GM23338 (cell line): Measurements from ENCODE around the gene OCIAD1. TPM values are rescaled to one million over a fixed set of nuclear protein-coding genes. Genes with fewer than 3 reads are reported as not detected.

Source experiments
- ATAC-seq: fragments of 200-7000 bp; cut with Tn5 transposase; 3 replicates; pipeline ENCODE4 v1.9.1; 2020
- DNase-seq: peaks from one replicate; pipeline ENCODE4 v3.0.0-alpha.2; 2015; ENCODE audit warnings: low spot score
- H2AFZ ChIP-seq: fragments of 200-600 bp; sonication (generic); 2 replicates; pipeline ENCODE4 v1.8.0; 2016; ENCODE audit warnings: antibody characterized with exemption, mild to moderate bottlenecking, moderate library complexity
- H3F3A ChIP-seq: fragments of 200-600 bp; sonication (generic); replicated peaks from 2 replicates; pipeline ENCODE4 v1.8.0; 2017; ENCODE audit warnings: antibody characterized with exemption, mixed run types, low read depth
- H3K27ac ChIP-seq: fragments of 200-600 bp; sonication (generic); 2 replicates; pipeline ENCODE4 v1.6.1; 2016; ENCODE audit warnings: low read depth
- H3K27me3 ChIP-seq: fragments of 200-600 bp; sonication (generic); 2 replicates; pipeline ENCODE4 v1.8.0; 2016; ENCODE audit warnings: mild to moderate bottlenecking, mixed run types, moderate library complexity; ENCODE audit not compliant: insufficient read depth
- H3K36me3 ChIP-seq: fragments of 200-600 bp; sonication (generic); 2 replicates; pipeline ENCODE4 v1.8.0; 2016; ENCODE audit warnings: mild to moderate bottlenecking; ENCODE audit not compliant: insufficient read depth
- H3K4me1 ChIP-seq: fragments of 200-600 bp; sonication (generic); 2 replicates; pipeline ENCODE4 v1.8.0; 2016; ENCODE audit warnings: mild to moderate bottlenecking, moderate library complexity; ENCODE audit not compliant: insufficient read depth
- H3K4me2 ChIP-seq: fragments of 200-600 bp; sonication (generic); 2 replicates; pipeline ENCODE4 v1.7.1; 2017; ENCODE audit warnings: mixed run types
- H3K4me3 ChIP-seq: fragments of 200-600 bp; sonication (generic); 2 replicates; pipeline ENCODE4 v1.6.1; 2016; ENCODE audit warnings: mixed run types
- H3K79me2 ChIP-seq: fragments of 200-600 bp; sonication (generic); replicated peaks from 2 replicates; pipeline ENCODE4 v1.8.0; 2017; ENCODE audit warnings: mild to moderate bottlenecking; ENCODE audit not compliant: insufficient read depth
- H3K9me2 ChIP-seq: fragments of 200-600 bp; sonication (generic); 2 replicates; pipeline ENCODE4 v1.8.0; 2017; ENCODE audit not compliant: insufficient read depth
- H4K20me1 ChIP-seq: fragments of 200-600 bp; sonication (generic); replicated peaks from 2 replicates; pipeline ENCODE4 v1.8.0; 2017; ENCODE audit warnings: mild to moderate bottlenecking; ENCODE audit not compliant: insufficient read depth
- H3K27ac Mint-ChIP-seq: 2 replicates; pipeline ENCODE4 v1.8.0; 2020; ENCODE audit warnings: inconsistent platforms, mild to moderate bottlenecking, moderate library complexity, mixed read lengths
- H3K27me3 Mint-ChIP-seq: 3 replicates; pipeline ENCODE4 v1.8.0; 2022; ENCODE audit warnings: low read depth, mild to moderate bottlenecking, moderate library complexity, mixed read lengths, inconsistent platforms; ENCODE audit not compliant: insufficient read depth, poor library complexity
- H3K36me3 Mint-ChIP-seq: 3 replicates; pipeline ENCODE4 v1.8.0; 2021; ENCODE audit warnings: low read depth, mild to moderate bottlenecking, inconsistent platforms, moderate library complexity, mixed read lengths
- H3K4me1 Mint-ChIP-seq: 3 replicates; pipeline ENCODE4 v1.8.0; 2020; ENCODE audit warnings: mild to moderate bottlenecking, inconsistent platforms, mixed read lengths
- H3K4me3 Mint-ChIP-seq: 3 replicates; pipeline ENCODE4 v1.8.0; 2021; ENCODE audit warnings: moderate library complexity, mild to moderate bottlenecking, inconsistent platforms, mixed read lengths
- H3K9me3 Mint-ChIP-seq: 3 replicates; pipeline ENCODE4 v1.8.0; 2020; ENCODE audit warnings: moderate library complexity, mild to moderate bottlenecking, inconsistent platforms, mixed read lengths
- CREB1 ChIP-seq: fragments of 250-450 bp; sonication (Bioruptor Pico); IDR thresholded peaks from 2 replicates; pipeline ENCODE4 v1.5.0; 2020; ENCODE audit warnings: low read depth, mild to moderate bottlenecking, moderate library complexity
- CTCF ChIP-seq, 2 experiments: fragments of 200-600 bp in 1 of 2; sonication (generic) in 1 of 2; conservative IDR thresholded peaks; 2 replicates each; pipeline versions ENCODE4 v1.5.1 to v1.6.1; 2016 to 2017; ENCODE audit warnings: antibody characterized with exemption in 2 of 2, low read depth in 2 of 2, mild to moderate bottlenecking in 2 of 2, moderate library complexity in 1 of 2
- ETS1 ChIP-seq: IDR thresholded peaks from 2 replicates; pipeline ENCODE4 v1.6.1; 2016; ENCODE audit warnings: antibody characterized with exemption
- EZH2 ChIP-seq: fragments of 200-600 bp; sonication (generic); IDR thresholded peaks from one replicate; pipeline ENCODE4 v1.8.0; 2017; ENCODE audit warnings: antibody characterized with exemption, mild to moderate bottlenecking, low read depth; ENCODE audit not compliant: unreplicated experiment
- EZH2phosphoT487 ChIP-seq: fragments of 200-600 bp; sonication (generic); IDR thresholded peaks from one replicate; pipeline ENCODE4 v1.8.1; 2018; ENCODE audit warnings: antibody characterized with exemption; ENCODE audit not compliant: unreplicated experiment
- JUNB ChIP-seq: IDR thresholded peaks from one replicate; pipeline ENCODE4 v1.6.1; 2016; ENCODE audit warnings: antibody characterized with exemption; ENCODE audit not compliant: unreplicated experiment
- NANOG ChIP-seq: IDR thresholded peaks from 2 replicates; pipeline ENCODE4 v1.6.1; 2016; ENCODE audit warnings: antibody characterized with exemption, borderline replicate concordance
- POLR2AphosphoS5 ChIP-seq: IDR thresholded peaks from 2 replicates; pipeline ENCODE4 v1.6.1; 2016; ENCODE audit warnings: antibody characterized with exemption, low read depth
- REST ChIP-seq: IDR thresholded peaks from one replicate; pipeline ENCODE4 v1.6.1; 2018; ENCODE audit warnings: antibody characterized with exemption; ENCODE audit not compliant: unreplicated experiment
- STAT1 ChIP-seq: IDR thresholded peaks from one replicate; pipeline ENCODE4 v1.6.1; 2016; ENCODE audit warnings: antibody characterized with exemption; ENCODE audit not compliant: unreplicated experiment
- ZNF114 ChIP-seq: fragments of 250-450 bp; sonication (Bioruptor Pico); IDR thresholded peaks from 2 replicates; pipeline ENCODE4 v1.5.0; 2020; ENCODE audit warnings: mild to moderate bottlenecking, moderate library complexity
- ZNF331 ChIP-seq: fragments of 250-450 bp; sonication (Bioruptor Pico); IDR thresholded peaks from 2 replicates; pipeline ENCODE4 v1.5.0; 2020; ENCODE audit warnings: low read depth, mild to moderate bottlenecking, moderate library complexity
- ZNF462 ChIP-seq: fragments of 250-450 bp; sonication (Bioruptor Pico); IDR thresholded peaks from 2 replicates; pipeline ENCODE4 v1.5.0; 2020; ENCODE audit warnings: mild to moderate bottlenecking, moderate library complexity
- polyA plus RNA-seq: library from polyadenylated mRNA; unstranded; fragments of >200 nt; fragmentation: Nextera tagmentation; extraction: Ambion mirVana; gene quantifications from 2 replicates; pipeline ENCODE4 v1.2.1, GENCODE V29; 2016
- total RNA-seq: library from RNA; depleted of rRNA; stranded (reverse); fragments of >200 nt; shearing (Covaris generic); gene quantifications from 2 replicates; pipeline ENCODE4 v1.2.3, GENCODE V29; 2014

The OCIAD1 gene
- total and polyA plus RNA-seq, 2 experiments from 2014 or later: 125 to 190 TPM

GRCh38 chr4:48796927-48797679 is 33.8 kb upstream of the OCIAD1 start:
- H3K9me2 ChIP-seq: no peaks in the 10 kb centered on the region
- H3K27me3 ChIP-seq: no peaks in the 10 kb centered on the region
- peaks cover 4% of the 10 kb centered on the region for H3K27me3 Mint-ChIP-seq
- no peaks in the 10 kb centered on the region for H3K36me3 Mint-ChIP-seq
- peaks cover 13% of the 10 kb centered on the region; the same call in 2 of the 3 replicates for H3K4me1 Mint-ChIP-seq
- ATAC-seq: no peak
- H3K9me3 Mint-ChIP-seq: no peaks in the 10 kb centered on the region
- no peak overlapping the region for H3K4me3 ChIP-seq
- H3K4me1 ChIP-seq: peaks cover 3% of the 10 kb centered on the region; the same call in 1 of the 2 replicates
- H3K27ac Mint-ChIP-seq: no peak overlapping the region
- no peaks in the 10 kb centered on the region for H3F3A ChIP-seq
- no peaks in the 10 kb centered on the region for H3K36me3 ChIP-seq
- H3K4me3 Mint-ChIP-seq: no peak overlapping the region
- no peak overlapping the region for H3K27ac ChIP-seq
- no peaks in the 10 kb centered on the region for H3K79me2 ChIP-seq
- no peak for DNase-seq
- no peak for TF ChIP-seq STAT1
- TF ChIP-seq ETS1: no peak
- no peak for TF ChIP-seq JUNB
- no peak for TF ChIP-seq CTCF (conservative IDR thresholded peaks at IDR 0.05; ENCODE audit: low read depth in 2 of 2)
- no peak for TF ChIP-seq NANOG
- TF ChIP-seq ZNF331 (CRISPR knock-in tag): no peak
- no peak for TF ChIP-seq ZNF114 (CRISPR knock-in tag)
- no peak for TF ChIP-seq EZH2phosphoT487
- TF ChIP-seq EZH2: no peak
- TF ChIP-seq POLR2AphosphoS5: no peak
- TF ChIP-seq CREB1 (CRISPR knock-in tag): no peak
- no peak for TF ChIP-seq ZNF462 (CRISPR knock-in tag)
- no peak for TF ChIP-seq REST
- H3K4me2 ChIP-seq: no peak overlapping the region
- H4K20me1 ChIP-seq: no peaks in the 10 kb centered on the region
- peak overlapping the region; percentile 57 for H2AFZ ChIP-seq
